GM12878 (cell line): Measurements from ENCODE around the gene POLD2. TPM values are rescaled to one million over a fixed set of nuclear protein-coding genes. Genes with fewer than 3 reads are reported as not detected.

Source experiments
- ATAC-seq: fragments of 200-7000 bp; cut with Tn5 transposase; 3 replicates; pipeline ENCODE4 v1.9.1; 2020; ENCODE audit warnings: mild to moderate bottlenecking, moderate library complexity
- BruUV-seq: library from RNA; stranded (reverse); fragments of 400-500 nt; replicated peaks from 2 replicates; lab custom pipeline; 2021; lab: Mats Ljungman, UMichigan
- CTCF ChIA-PET: fragments of 300-600 bp; sonication (Branson Sonifier 250); formaldehyde crosslinking; extraction: SDS; loops from one replicate; lab custom pipeline; 2021; ENCODE audit warnings: inconsistent platforms; lab: Yijun Ruan, JAX
- POLR2A ChIA-PET: fragments of 350-600 bp; formaldehyde crosslinking; extraction: SDS; loops from one replicate; lab custom pipeline; 2021; ENCODE audit warnings: inconsistent platforms; lab: Charles Lee
- RAD21 ChIA-PET: fragments of 300-600 bp; sonication (Branson Sonifier 250); formaldehyde crosslinking; loops from one replicate; lab custom pipeline; 2023; ENCODE audit warnings: antibody characterized with exemption; ENCODE audit not compliant: unreplicated experiment; lab: Charles Lee
- SMC1A ChIA-PET: fragments of 300-600 bp; sonication (Branson Sonifier 250); formaldehyde crosslinking; loops from one replicate; lab custom pipeline; 2023; ENCODE audit not compliant: unreplicated experiment, uncharacterized antibody; lab: Charles Lee
- DNase-seq: peaks from one replicate; pipeline ENCODE4 v3.0.0-alpha.2; 2011; ENCODE audit warnings: low read depth, low spot score
- FAIRE-seq: peaks from 3 replicates; lab custom pipeline; 2011; peaks lifted over from hg19 to GRCh38; lab: Jason Lieb, UNC
- H2AFZ ChIP-seq: 2 replicates; pipeline ENCODE4 v1.6.0; 2011; ENCODE audit warnings: low read depth, low read length, control low read depth; ENCODE audit not compliant: control insufficient read depth
- H3K27ac ChIP-seq: 2 replicates; pipeline ENCODE4 v1.5.1; 2011; ENCODE audit warnings: control low read depth; ENCODE audit not compliant: control insufficient read depth, insufficient read depth
- H3K27me3 ChIP-seq, 2 experiments: replicated peaks in 1 of 2; 2 replicates each; pipeline versions ENCODE4 v1.6.0 to v1.6.1; 2011; ENCODE audit warnings: low read length in 1 of 2; ENCODE audit not compliant: control insufficient read depth in 2 of 2, insufficient read depth in 2 of 2
- H3K36me3 ChIP-seq, 2 experiments: 2 replicates each; pipeline ENCODE4 v1.5.1; 2011; ENCODE audit warnings: low read length in 1 of 2; ENCODE audit not compliant: control insufficient read depth in 2 of 2, insufficient read depth in 2 of 2
- H3K4me1 ChIP-seq: 2 replicates; pipeline ENCODE4 v1.6.1; 2011; ENCODE audit warnings: mild to moderate bottlenecking, low read length, moderate library complexity, mixed read lengths; ENCODE audit not compliant: control insufficient read depth, insufficient read depth
- H3K4me2 ChIP-seq: 2 replicates; pipeline ENCODE4 v1.6.0; 2011; ENCODE audit warnings: control low read depth; ENCODE audit not compliant: control insufficient read depth, insufficient read depth
- H3K4me3 ChIP-seq: fragments of 200-600 bp; sonication (generic); 2 replicates; pipeline ENCODE4 v1.5.1; 2016
- H3K79me2 ChIP-seq: 2 replicates; pipeline ENCODE4 v1.6.0; 2011; ENCODE audit warnings: low read length; ENCODE audit not compliant: control insufficient read depth, insufficient read depth
- H3K9ac ChIP-seq: 2 replicates; pipeline ENCODE4 v1.8.0; 2011; ENCODE audit warnings: low read length, control low read depth, mixed read lengths; ENCODE audit not compliant: control insufficient read depth, insufficient read depth
- H3K9me3 ChIP-seq: replicated peaks from 3 replicates; pipeline ENCODE4 v1.5.1; 2011; ENCODE audit warnings: mild to moderate bottlenecking, low read length; ENCODE audit not compliant: control insufficient read depth, insufficient read depth
- H4K20me1 ChIP-seq: 2 replicates; pipeline ENCODE4 v1.6.0; 2011; ENCODE audit not compliant: control insufficient read depth, insufficient read depth
- ZNF274 ChIP-seq: IDR thresholded peaks from one replicate; pipeline ENCODE4 v1.8.0; 2011; ENCODE audit not compliant: insufficient read length, insufficient read depth
- WGBS: methylation state at CpG from one replicate; pipeline ENCODE4 v1.1.6; 2016; ENCODE audit warnings: low lambda C conversion rate; ENCODE audit not compliant: insufficient replicate concordance, insufficient coverage; ENCODE audit errors: missing lambda C conversion rate; 5-methylcytosine and 5-hydroxymethylcytosine counted together
- in situ Hi-C: fragments of 300-500 bp; cut with MboI; formaldehyde crosslinking; loops from 9 replicates; pipeline ENCODE4 v1.14.3; 2018; ENCODE audit warnings: mixed read lengths
- intact Hi-C: fragments of 100-400 bp; cut with micrococcal nuclease; formaldehyde crosslinking; loops from one replicate; pipeline ENCODE4 v1.14.2; 2022; ENCODE audit not compliant: unreplicated experiment
- polyA plus RNA-seq, 11 experiments: library from polyadenylated mRNA; depleted of rRNA in 4 of 11; unstranded in 6 of 11; stranded (reverse) in 5 of 11; fragments of >200 nt; fragmentation: Nextera tagmentation in 4 of 11; fragmentation: Illumina TruSeq in 1 of 11; extraction: Ambion mirVana in 4 of 11; extraction: Trizol in 1 of 11; gene quantifications; 1 replicate in 1 of 11; 2 replicates in 10 of 11; pipeline versions ENCODE4 v1.2.1 to v1.2.3, GENCODE V29; 2011 to 2016; ENCODE audit warnings: inconsistent platforms in 2 of 11, missing spikeins in 2 of 11, low read depth in 1 of 11
- total RNA-seq, 4 experiments: library from RNA; depleted of rRNA in 3 of 4; stranded (reverse); fragments of >200 nt in 3 of 4; fragmentation: Illumina TruSeq in 1 of 4; extraction: Trizol in 1 of 4; gene quantifications; 2 replicates each; pipeline versions ENCODE4 v1.2.1 to v1.2.3, GENCODE V29; 2013 to 2021
- TF ChIP-seq, protein P1 (sequence below): fragments of 450-650 bp; IDR thresholded peaks from 2 replicates; pipeline ENCODE4 v1.6.1; 2018; ENCODE audit warnings: borderline replicate concordance, mild to moderate bottlenecking; ENCODE audit not compliant: partially characterized antibody

The POLD2 gene
- total and polyA plus RNA-seq, 10 of the 15 experiments (the other 5 are each of a cell fraction or from before 2014, with no cell fraction given), result 19.1 to 287 (median 169) TPM

DNA sequence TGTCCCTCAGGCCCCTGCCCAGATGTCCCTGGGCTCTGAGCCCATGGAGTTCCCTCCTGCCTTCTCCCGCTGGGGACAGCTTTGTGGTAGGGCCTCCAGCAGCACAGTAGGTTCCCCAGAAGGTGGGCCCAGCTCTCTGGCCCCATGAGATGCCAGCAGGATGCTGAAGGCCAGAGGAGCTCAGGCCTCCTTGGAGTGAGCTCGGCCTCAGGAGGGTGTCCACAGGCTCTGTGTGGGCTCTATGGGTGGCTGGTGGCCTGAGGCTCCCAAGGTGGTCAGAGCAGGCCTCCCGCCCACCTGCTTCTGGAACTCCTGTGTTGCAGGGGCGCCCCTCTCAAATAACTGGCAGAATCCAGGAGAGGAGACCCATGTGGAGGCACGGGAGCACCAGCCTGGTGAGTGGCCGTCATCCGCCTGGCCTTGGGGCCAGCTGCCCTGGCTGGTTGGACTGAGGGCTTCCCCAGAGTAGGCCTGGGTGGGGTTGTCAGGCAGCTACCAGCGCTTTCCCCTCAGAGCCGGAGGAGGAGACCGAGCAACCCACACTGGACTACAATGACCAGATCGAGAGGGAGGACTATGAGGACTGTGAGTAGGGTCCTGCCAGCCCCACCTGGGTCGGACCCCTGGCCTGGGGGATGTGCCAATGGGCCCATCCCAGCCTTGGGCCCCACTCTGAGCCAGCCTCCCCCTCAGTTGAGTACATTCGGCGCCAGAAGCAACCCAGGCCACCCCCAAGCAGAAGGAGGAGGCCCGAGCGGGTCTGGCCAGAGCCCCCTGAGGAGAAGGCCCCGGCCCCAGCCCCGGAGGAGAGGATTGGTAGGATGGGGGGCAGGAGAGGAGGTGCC lies 16.0 kb downstream of the POLD2 start:
- BruUV-seq, result no TSS peak
- Histone ChIP-seq H3K9me3 (no peaks in the 10 kb centered on the region), H4K20me1 (no peaks in the 10 kb centered on the region), H3K4me2 (no peak overlapping the region), H3K27me3 (peaks cover 11 to 15% of the 10 kb centered on the region in 2 experiments), H3K36me3 (no peaks in the 10 kb centered on the region), H3K79me2 (no peaks in the 10 kb centered on the region), H2AFZ (no peak overlapping the region), H3K4me3 (no peak overlapping the region), H3K27ac (no peak overlapping the region), H3K9ac (no peak overlapping the region), H3K4me1 (no peaks in the 10 kb centered on the region)
- DNase-seq, result no peak
- FAIRE-seq, result no peak
- ChIA-PET POLR2A (no interaction called here), CTCF (no interaction called here), SMC1A (no interaction called here), RAD21 (no interaction called here)
- in situ Hi-C loops (no loop called here), intact Hi-C loops (no loop called here)
- TF ChIP-seq, protein P1, sequence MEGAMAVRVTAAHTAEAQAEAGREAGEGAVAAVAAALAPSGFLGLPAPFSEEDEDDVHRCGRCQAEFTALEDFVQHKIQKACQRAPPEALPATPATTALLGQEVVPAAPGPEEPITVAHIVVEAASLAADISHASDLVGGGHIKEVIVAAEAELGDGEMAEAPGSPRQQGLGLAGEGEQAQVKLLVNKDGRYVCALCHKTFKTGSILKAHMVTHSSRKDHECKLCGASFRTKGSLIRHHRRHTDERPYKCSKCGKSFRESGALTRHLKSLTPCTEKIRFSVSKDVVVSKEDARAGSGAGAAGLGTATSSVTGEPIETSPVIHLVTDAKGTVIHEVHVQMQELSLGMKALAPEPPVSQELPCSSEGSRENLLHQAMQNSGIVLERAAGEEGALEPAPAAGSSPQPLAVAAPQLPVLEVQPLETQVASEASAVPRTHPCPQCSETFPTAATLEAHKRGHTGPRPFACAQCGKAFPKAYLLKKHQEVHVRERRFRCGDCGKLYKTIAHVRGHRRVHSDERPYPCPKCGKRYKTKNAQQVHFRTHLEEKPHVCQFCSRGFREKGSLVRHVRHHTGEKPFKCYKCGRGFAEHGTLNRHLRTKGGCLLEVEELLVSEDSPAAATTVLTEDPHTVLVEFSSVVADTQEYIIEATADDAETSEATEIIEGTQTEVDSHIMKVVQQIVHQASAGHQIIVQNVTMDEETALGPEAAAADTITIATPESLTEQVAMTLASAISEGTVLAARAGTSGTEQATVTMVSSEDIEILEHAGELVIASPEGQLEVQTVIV, result no peak
- TF ChIP-seq ZNF274, result no peak
- WGBS, result 43% methylated on average over 18 of the region's 18 CpGs
- no peak for ATAC-seq
